K562 (cell line): Measurements from ENCODE around the gene PRR11. TPM values are rescaled to one million over a fixed set of nuclear protein-coding genes. Genes with fewer than 3 reads are reported as not detected.

Source experiments
- ATAC-seq: fragments of 200-7000 bp; cut with Tn5 transposase; 3 replicates; pipeline ENCODE4 v1.9.1; 2020; ENCODE audit warnings: moderate library complexity
- BruUV-seq: library from RNA; stranded (reverse); fragments of 400-500 nt; replicated peaks from 2 replicates; lab custom pipeline; 2021; lab: Mats Ljungman, UMichigan
- CTCF ChIA-PET: fragments of 300-600 bp; formaldehyde crosslinking; extraction: SDS; loops from one replicate; lab custom pipeline; 2021; ENCODE audit warnings: low intra/inter-chr PET ratio; lab: Yijun Ruan, JAX
- POLR2A ChIA-PET: fragments of 300-600, 350-650 bp; sonication (Branson Sonifier 250); formaldehyde crosslinking; extraction: SDS; loops from one replicate; lab custom pipeline; 2021; ENCODE audit warnings: antibody characterized with exemption, inconsistent platforms; lab: Yijun Ruan, JAX
- DNase-seq, 4 experiments: peaks; one replicate each; pipeline versions ENCODE4 v3.0.0 to v3.0.0-alpha.2; 2011 to 2018; ENCODE audit warnings: low spot score in 3 of 4, mixed read lengths in 3 of 4; ENCODE audit errors: extremely low read depth in 1 of 4
- FAIRE-seq: peaks from 2 replicates; lab custom pipeline; 2011; peaks lifted over from hg19 to GRCh38; lab: Jason Lieb, UNC
- H2AFZ ChIP-seq: 2 replicates; pipeline ENCODE4 v1.6.0; 2011; ENCODE audit warnings: low read depth, low read length, control low read depth, inconsistent platforms
- H3K27ac ChIP-seq: fragments of 200-600 bp; 3 replicates; pipeline ENCODE4 v1.8.0; 2011; ENCODE audit warnings: low read depth, mild to moderate bottlenecking, control low read depth, inconsistent platforms, low read length, moderate library complexity, mixed read lengths; ENCODE audit errors: extremely low read depth
- H3K27me3 ChIP-seq, 2 experiments: fragments of 300-600 bp in 1 of 2; 2 replicates in 1 of 2; 3 replicates in 1 of 2; pipeline versions ENCODE4 v1.6.0 to v1.8.0; 2011; ENCODE audit warnings: inconsistent platforms in 2 of 2, low read length in 2 of 2, mild to moderate bottlenecking in 1 of 2, mixed read lengths in 1 of 2, moderate library complexity in 1 of 2; ENCODE audit not compliant: control insufficient read depth in 2 of 2, insufficient read depth in 2 of 2
- H3K36me3 ChIP-seq: fragments of 300-600 bp; 3 replicates; pipeline ENCODE4 v1.8.0; 2011; ENCODE audit warnings: mild to moderate bottlenecking, low read length, inconsistent platforms; ENCODE audit not compliant: control insufficient read depth, insufficient read depth
- H3K4me1 ChIP-seq, 2 experiments: fragments of 200-600 bp in 1 of 2; replicated peaks in 1 of 2; 2 replicates in 1 of 2; 3 replicates in 1 of 2; pipeline versions ENCODE4 v1.5.1 to v1.8.0; 2011; ENCODE audit warnings: inconsistent platforms in 2 of 2, low read length in 2 of 2, mild to moderate bottlenecking in 1 of 2, mixed read lengths in 1 of 2, moderate library complexity in 1 of 2; ENCODE audit not compliant: control insufficient read depth in 2 of 2, insufficient read depth in 2 of 2
- H3K4me2 ChIP-seq: 2 replicates; pipeline ENCODE4 v1.6.1; 2011; ENCODE audit warnings: low read length, control low read depth, inconsistent platforms, mixed read lengths; ENCODE audit not compliant: insufficient read depth
- H3K4me3 ChIP-seq: fragments of 200-600 bp; sonication (generic), shearing (Covaris generic); 2 replicates; pipeline ENCODE4 v1.5.1; 2016; ENCODE audit warnings: control low read depth, inconsistent platforms
- H3K79me2 ChIP-seq: fragments of 200-600 bp; 3 replicates; pipeline ENCODE4 v1.8.0; 2011; ENCODE audit warnings: low read length, inconsistent platforms; ENCODE audit not compliant: control insufficient read depth, insufficient read depth
- H3K9ac ChIP-seq, 2 experiments: 2 replicates each; pipeline versions ENCODE4 v1.6.0 to v1.6.1; 2011; ENCODE audit warnings: low read depth in 2 of 2, low read length in 2 of 2, control low read depth in 1 of 2, inconsistent platforms in 1 of 2, mild to moderate bottlenecking in 1 of 2, mixed read lengths in 1 of 2; ENCODE audit not compliant: insufficient read depth in 1 of 2
- H3K9me1 ChIP-seq: one replicate; pipeline ENCODE4 v1.6.0; 2011; ENCODE audit warnings: inconsistent platforms, mild to moderate bottlenecking, low read length, moderate library complexity; ENCODE audit not compliant: control insufficient read depth, insufficient read depth
- H3K9me3 ChIP-seq: replicated peaks from 2 replicates; pipeline ENCODE4 v1.5.1; 2011; ENCODE audit warnings: low read depth, low read length, inconsistent platforms; ENCODE audit not compliant: control insufficient read depth, insufficient read depth
- H4K20me1 ChIP-seq: replicated peaks from 2 replicates; pipeline ENCODE4 v1.6.1; 2011; ENCODE audit warnings: low read length, inconsistent platforms, mixed read lengths; ENCODE audit not compliant: control insufficient read depth, insufficient read depth
- CLOCK ChIP-seq: fragments of 250-450 bp; sonication (Bioruptor Pico); IDR thresholded peaks from 2 replicates; pipeline ENCODE4 v1.4.0; 2020; ENCODE audit warnings: mild to moderate bottlenecking, moderate library complexity, borderline replicate concordance
- ETS1 ChIP-seq: conservative IDR thresholded peaks from 2 replicates; pipeline ENCODE4 v1.6.1; 2011; ENCODE audit warnings: low read depth, mild to moderate bottlenecking, low read length; ENCODE audit not compliant: control insufficient read depth
- HMGN3 ChIP-seq: IDR thresholded peaks from 2 replicates; pipeline ENCODE4 v1.6.1; 2011; ENCODE audit warnings: borderline replicate concordance, low read depth, mild to moderate bottlenecking, mixed read lengths, low read length; ENCODE audit not compliant: insufficient read length; ENCODE audit errors: extremely low read depth
- NFATC3 ChIP-seq: fragments of 450-650 bp; IDR thresholded peaks from 2 replicates; pipeline ENCODE4 v1.6.1; 2017; ENCODE audit warnings: mild to moderate bottlenecking
- NFRKB ChIP-seq: fragments of 450-650 bp; IDR thresholded peaks from 2 replicates; pipeline ENCODE4 v1.6.1; 2016; ENCODE audit warnings: low read depth
- PHF8 ChIP-seq: fragments of 200-600 bp; sonication (generic); IDR thresholded peaks from 2 replicates; pipeline ENCODE4 v1.6.1; 2012; ENCODE audit warnings: mixed run types, mild to moderate bottlenecking, inconsistent platforms, low read length, moderate library complexity, borderline replicate concordance
- POLR2B ChIP-seq: fragments of 450-650 bp; IDR thresholded peaks from 2 replicates; pipeline ENCODE4 v1.6.1; 2018; ENCODE audit warnings: low read depth; ENCODE audit not compliant: partially characterized antibody
- SOX6 ChIP-seq: fragments of 450-650 bp; IDR thresholded peaks from 2 replicates; pipeline ENCODE4 v1.6.1; 2014; ENCODE audit warnings: mild to moderate bottlenecking
- SRSF1 ChIP-seq: fragments of 200-400 bp; formaldehyde crosslinking; IDR thresholded peaks from 2 replicates; pipeline ENCODE4 v1.6.1; 2017; ENCODE audit warnings: mild to moderate bottlenecking, low read depth, low read length, moderate library complexity
- ZC3H11A ChIP-seq: IDR thresholded peaks from 2 replicates; pipeline ENCODE4 v1.6.1; 2012; ENCODE audit warnings: low read depth, low read length, improper control_type of control experiment
- ZNF239 ChIP-seq: fragments of 250-450 bp; sonication (Bioruptor Pico); IDR thresholded peaks from 2 replicates; pipeline ENCODE4 v1.4.0; 2020; ENCODE audit warnings: mild to moderate bottlenecking
- ZNF561 ChIP-seq: fragments of 450-650 bp; formaldehyde crosslinking; conservative IDR thresholded peaks from 2 replicates; pipeline ENCODE4 v1.4.0; 2020; ENCODE audit warnings: mild to moderate bottlenecking, moderate library complexity
- ZNF592 ChIP-seq: fragments of 450-650 bp; IDR thresholded peaks from 2 replicates; pipeline ENCODE4 v1.6.1; 2017; ENCODE audit warnings: antibody characterized with exemption, mild to moderate bottlenecking
- WGBS: fragments of 100-300 bp; shearing (Covaris generic); methylation state at CpG from one replicate; pipeline ENCODE4 v1.1.6; 2016; ENCODE audit warnings: low coverage, mixed read lengths; ENCODE audit not compliant: insufficient coverage; ENCODE audit errors: missing lambda C conversion rate; 5-methylcytosine and 5-hydroxymethylcytosine counted together
- in situ Hi-C: fragments of 300-500 bp; cut with MboI; formaldehyde crosslinking; loops from 4 replicates; pipeline ENCODE4 v1.15.0; 2018; ENCODE audit warnings: inconsistent platforms, mixed read lengths
- intact Hi-C: fragments of 100-400 bp; cut with micrococcal nuclease; formaldehyde crosslinking; loops from 2 replicates; pipeline ENCODE4 v1.14.2; 2022
- polyA plus RNA-seq, 8 experiments: library from polyadenylated mRNA; depleted of rRNA in 4 of 8; stranded (reverse) in 5 of 8; unstranded in 3 of 8; fragments of >200 nt; fragmentation: Nextera tagmentation in 2 of 8; fragmentation: Illumina TruSeq in 1 of 8; extraction: Ambion mirVana in 2 of 8; extraction: Trizol in 1 of 8; gene quantifications; 2 replicates each; pipeline versions ENCODE4 v1.2.1 to v1.2.3, GENCODE V29; 2011 to 2014; ENCODE audit warnings: inconsistent platforms in 1 of 8, missing spikeins in 1 of 8
- total RNA-seq, 7 experiments: library from RNA; depleted of rRNA in 6 of 7; stranded (reverse); fragments of >200 nt in 6 of 7; fragmentation: Illumina TruSeq in 2 of 7; extraction: Trizol in 2 of 7; gene quantifications; 2 replicates each; pipeline versions ENCODE4 v1.2.1 to v1.2.3, GENCODE V29; 2011 to 2021; ENCODE audit warnings: low replicate concordance in 1 of 7

Gene PRR11
- total and polyA plus RNA-seq, 9 of the 15 experiments (the other 6 are each of a cell fraction or from before 2014, with no cell fraction given), result 13.3 to 75.2 (median 46.4) TPM

GRCh38 chr17:59221159-59221847 lies 65.8 kb downstream of the PRR11 start:
- no peak for FAIRE-seq
- ATAC-seq, result no peak
- Histone ChIP-seq H3K79me2 (peaks cover 23% of the 10 kb centered on the region), H3K4me1 (peaks cover 3 to 11% of the 10 kb centered on the region in 2 experiments; a peak in 2 of 5 replicates), H3K36me3 (peaks cover 3% of the 10 kb centered on the region; the same call in 1 of the 3 replicates), H3K9me1 (no peaks in the 10 kb centered on the region), H2AFZ (peak overlapping the region; percentile 97), H4K20me1 (no peaks in the 10 kb centered on the region), H3K4me2 (peak overlapping the region; percentile 97), H3K4me3 (peak overlapping the region; percentile 93), H3K27me3 (no peaks in the 10 kb centered on the region), H3K27ac (peak overlapping the region; percentile 90), H3K9ac (peak overlapping the region; percentile 86 to 92), H3K9me3 (no peaks in the 10 kb centered on the region)
- BruUV-seq, result no TSS peak
- ChIA-PET POLR2A (interaction anchor here (0.6 to 1.4 kb wide), 3 partner anchors 10 to 610 kb away, joined by 3 read pairs; no protein-coding TSS in a partner anchor), CTCF (no interaction called here)
- WGBS, result 4% methylated on average over 17 of the region's 17 CpGs
- peak in 3 of 4 experiments; percentile 40 to 47 (median 42) for DNase-seq
- in situ Hi-C loops (loop anchor here (5.0 kb wide), 1 partner anchor 216 kb away; no protein-coding TSS in a partner anchor), intact Hi-C loops (loop anchor here (2.0 kb wide), 1 partner anchor 219 kb away; no protein-coding TSS in a partner anchor)
- TF ChIP-seq NFRKB (no peak), ZC3H11A (no peak), SRSF1 (no peak), ETS1 (no peak), POLR2B (no peak), ZNF561 (no peak), HMGN3 (peak; percentile 21), NFATC3 (no peak), PHF8 (no peak), CLOCK (no peak), SOX6 (no peak), ZNF592 (no peak), ZNF239 (CRISPR knock-in tag) (no peak)
